Epithelial cell of proximal tubule (primary cell): ENCODE results near the gene CYP2E1. TPM values are rescaled to one million over a fixed set of nuclear protein-coding genes. Genes with fewer than 3 reads are reported as not detected.

Experiments
- DNase-seq: peaks from one replicate; pipeline ENCODE4 v3.0.0-alpha.2; 2011; ENCODE audit warnings: low read depth
- H3K4me3 ChIP-seq: 2 replicates; pipeline ENCODE4 v1.5.1; 2011; ENCODE audit warnings: low read depth, mild to moderate bottlenecking, low read length
- total RNA-seq: library from RNA; depleted of rRNA; stranded (reverse); fragments of >200 nt; gene quantifications from 2 replicates; pipeline ENCODE4 v1.2.3, GENCODE V29; 2015
- TF ChIP-seq, protein P1 (sequence below): conservative IDR thresholded peaks from 2 replicates; pipeline ENCODE4 v1.5.1; 2012; ENCODE audit warnings: low read depth, mild to moderate bottlenecking, low read length

CYP2E1 gene
- total RNA-seq, 1 donor from 2014 or later: 0.17 TPM

DNA sequence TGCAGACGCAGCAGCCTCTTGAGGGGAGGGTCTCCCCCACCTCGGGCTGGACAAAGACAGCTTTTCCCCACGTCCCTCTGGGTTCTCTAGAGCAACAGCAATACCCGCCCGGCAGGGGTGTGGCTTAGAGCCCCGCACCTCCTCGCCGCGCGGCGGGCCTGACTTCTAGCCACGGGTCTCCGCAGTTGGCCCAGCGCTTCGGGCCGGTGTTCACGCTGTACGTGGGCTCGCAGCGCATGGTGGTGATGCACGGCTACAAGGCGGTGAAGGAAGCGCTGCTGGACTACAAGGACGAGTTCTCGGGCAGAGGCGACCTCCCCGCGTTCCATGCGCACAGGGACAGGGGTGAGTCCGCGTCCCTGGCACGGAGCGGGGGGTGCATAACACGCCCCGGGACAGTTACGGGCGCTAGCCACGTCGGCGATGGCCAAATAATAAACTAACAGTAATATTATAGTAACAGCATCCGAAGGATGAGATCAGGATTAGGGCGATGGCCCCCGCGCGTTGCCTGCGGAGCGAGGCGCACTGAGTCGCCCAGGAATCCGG is 1.2 kb downstream of the CYP2E1 start:
- DNase-seq: no peak
- TF ChIP-seq, protein P1, sequence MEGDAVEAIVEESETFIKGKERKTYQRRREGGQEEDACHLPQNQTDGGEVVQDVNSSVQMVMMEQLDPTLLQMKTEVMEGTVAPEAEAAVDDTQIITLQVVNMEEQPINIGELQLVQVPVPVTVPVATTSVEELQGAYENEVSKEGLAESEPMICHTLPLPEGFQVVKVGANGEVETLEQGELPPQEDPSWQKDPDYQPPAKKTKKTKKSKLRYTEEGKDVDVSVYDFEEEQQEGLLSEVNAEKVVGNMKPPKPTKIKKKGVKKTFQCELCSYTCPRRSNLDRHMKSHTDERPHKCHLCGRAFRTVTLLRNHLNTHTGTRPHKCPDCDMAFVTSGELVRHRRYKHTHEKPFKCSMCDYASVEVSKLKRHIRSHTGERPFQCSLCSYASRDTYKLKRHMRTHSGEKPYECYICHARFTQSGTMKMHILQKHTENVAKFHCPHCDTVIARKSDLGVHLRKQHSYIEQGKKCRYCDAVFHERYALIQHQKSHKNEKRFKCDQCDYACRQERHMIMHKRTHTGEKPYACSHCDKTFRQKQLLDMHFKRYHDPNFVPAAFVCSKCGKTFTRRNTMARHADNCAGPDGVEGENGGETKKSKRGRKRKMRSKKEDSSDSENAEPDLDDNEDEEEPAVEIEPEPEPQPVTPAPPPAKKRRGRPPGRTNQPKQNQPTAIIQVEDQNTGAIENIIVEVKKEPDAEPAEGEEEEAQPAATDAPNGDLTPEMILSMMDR: no peak
- no peak overlapping the region for H3K4me3 ChIP-seq

DNA sequence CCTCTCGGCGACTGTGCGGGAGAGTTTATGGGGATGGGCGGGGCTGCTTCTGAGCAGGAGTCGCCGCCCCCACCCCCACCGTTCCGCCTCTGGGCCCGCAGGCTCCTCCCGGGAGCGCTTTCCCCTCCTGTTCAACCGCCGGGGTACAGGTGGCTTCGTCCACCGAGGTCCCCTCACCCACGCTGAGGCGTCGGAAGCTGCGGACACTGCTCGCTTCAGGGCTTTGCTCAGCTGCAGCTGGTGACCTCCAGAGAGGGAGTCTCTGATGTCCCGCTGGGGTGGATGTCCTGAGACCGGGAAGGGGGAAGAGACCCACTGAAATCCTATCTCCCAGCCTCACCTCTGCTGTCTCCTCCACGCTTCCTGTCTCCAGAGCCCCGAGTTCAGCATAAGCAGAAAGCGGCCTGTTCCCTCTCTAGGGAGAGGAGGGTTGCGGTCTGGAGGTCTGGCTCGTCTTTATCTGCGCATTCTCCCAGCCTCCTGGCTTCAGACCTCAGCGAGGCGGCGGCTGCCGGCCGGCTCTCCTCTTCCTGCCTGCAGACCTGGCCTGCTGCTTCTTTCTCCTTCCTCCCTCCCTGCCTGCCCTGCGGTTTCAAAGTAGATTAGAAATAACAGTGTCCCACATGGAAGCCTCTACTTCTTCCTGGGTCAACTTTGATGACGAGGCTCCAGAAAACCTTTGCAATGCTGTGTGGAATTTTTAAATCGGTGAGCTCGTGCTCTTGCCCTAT is 1.8 kb downstream of the CYP2E1 start:
- H3K4me3 ChIP-seq: no peak overlapping the region
- TF ChIP-seq, protein P1: no peak
- no peak for DNase-seq

DNA sequence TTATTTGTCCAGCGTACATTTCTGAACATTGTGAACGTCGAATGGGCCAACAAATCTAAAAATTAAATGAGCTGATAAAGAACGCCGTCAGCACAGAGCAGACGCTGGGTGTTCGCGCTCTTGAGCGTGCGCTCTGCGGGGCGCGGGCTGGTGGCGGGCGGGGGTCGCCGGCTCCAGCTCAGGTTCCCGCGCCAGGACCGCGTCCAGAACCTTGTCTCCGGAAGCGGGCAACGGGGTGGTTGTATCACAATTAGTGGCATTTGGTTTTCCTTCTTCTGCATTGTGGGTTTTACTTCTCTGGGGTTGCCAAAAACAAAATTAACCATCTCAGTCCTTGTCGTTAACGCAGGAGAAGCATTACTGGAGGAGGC is 2.4 kb downstream of the CYP2E1 start:
- no peak overlapping the region for H3K4me3 ChIP-seq
- no peak for DNase-seq
- TF ChIP-seq, protein P1: no peak

DNA sequence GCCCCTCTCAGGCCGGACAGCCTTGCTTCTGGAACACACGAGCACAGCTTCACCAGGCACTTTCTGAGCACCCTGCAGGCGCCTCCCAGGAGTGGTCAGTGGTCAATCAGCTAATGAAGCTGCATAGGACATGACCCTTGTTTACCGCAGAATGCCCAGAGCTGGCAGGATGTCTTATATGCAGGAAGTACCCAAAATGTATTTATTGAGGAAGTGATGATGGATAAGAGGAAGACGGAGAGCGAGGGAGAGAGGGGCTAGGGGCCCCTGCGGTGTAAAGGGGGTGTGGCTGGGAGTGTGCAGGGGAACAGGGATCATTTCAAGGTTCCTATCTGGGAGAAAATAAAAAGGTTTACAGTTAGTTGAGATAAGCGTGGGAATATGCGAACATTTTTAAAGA is 3.3 kb downstream of the CYP2E1 start:
- no peak overlapping the region for H3K4me3 ChIP-seq
- no peak for DNase-seq
- TF ChIP-seq, protein P1: no peak

DNA sequence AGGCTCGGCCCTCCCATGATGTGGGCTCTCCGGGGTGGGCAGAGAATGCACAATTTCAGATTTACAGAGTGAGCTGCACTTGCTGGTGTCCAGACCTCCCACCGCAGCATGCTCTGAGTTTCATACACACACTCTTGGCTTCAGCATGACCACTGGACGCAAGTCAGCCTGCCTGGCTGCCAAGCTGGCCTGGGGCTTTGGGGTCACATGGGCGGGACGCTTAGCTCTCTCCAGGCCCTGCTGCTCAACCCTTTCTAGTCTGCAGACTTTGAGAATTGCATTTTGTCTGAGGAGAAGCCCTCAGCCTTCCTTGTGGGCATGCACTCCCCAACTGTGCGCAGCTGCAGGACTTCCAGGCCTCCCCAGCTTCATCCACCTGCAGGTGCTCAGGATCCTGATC is 5.7 kb downstream of the CYP2E1 start:
- TF ChIP-seq, protein P1: no peak

DNA sequence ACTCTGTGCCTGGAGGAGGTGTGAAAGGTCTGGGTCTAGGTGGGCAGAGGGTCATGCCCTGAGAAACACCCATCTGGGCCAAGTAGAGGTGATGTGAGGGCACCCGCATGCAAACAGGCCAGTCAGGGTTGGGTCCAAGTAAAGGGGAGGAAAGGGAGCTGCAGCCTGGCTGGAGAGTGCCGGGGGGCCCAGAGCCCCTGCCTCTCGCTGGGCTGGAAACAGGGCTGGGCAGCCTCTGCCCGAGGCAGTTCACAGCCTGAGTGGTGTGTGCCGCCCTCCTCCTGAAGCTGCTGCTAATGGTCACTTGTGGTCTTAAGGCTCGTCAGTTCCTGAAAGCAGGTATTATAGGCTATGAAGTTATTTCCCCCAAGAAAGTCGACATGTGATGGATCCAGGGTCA is 7.3 kb downstream of the CYP2E1 start:
- TF ChIP-seq, protein P1: no peak
- no peak overlapping the region for H3K4me3 ChIP-seq
- DNase-seq: no peak

More for the DNA sequence above, 5.7 kb downstream of the CYP2E1 start:
- H3K4me3 ChIP-seq: no peak overlapping the region
- DNase-seq: no peak

DNA sequence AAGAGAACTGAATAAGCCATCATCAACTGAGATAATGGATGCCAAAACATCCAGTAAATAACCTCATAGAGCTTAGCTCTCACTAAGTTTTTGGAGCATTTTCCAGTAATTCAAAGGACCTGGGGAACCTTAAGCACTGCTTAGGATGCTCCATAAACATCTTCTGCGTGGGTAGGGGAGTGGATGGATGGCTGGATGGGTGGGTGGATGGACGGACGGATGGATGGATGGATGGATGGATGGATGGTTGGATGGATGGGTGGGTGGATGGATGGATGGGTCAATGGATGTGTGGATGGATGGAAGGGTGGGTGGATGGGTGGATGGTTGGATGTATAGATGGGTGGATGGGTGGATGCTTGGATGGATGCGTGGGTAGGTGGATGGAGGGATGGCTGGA is 9.0 kb downstream of the CYP2E1 start:
- H3K4me3 ChIP-seq: no peak overlapping the region
- no peak for DNase-seq
- TF ChIP-seq, protein P1: no peak
